ENCODE data around the gene MAMLD1.

The MAMLD1 gene

GRCh38 chrX:150463566-150463965 is 100.4 kb downstream of the MAMLD1 start:
- no peak for TF ChIP-seq POLR2A (IDR thresholded peaks at IDR 0.05; ENCODE audit: low read depth, low read length)
- no peak for TF ChIP-seq PAX5 (IDR thresholded peaks at IDR 0.05; ENCODE audit: insufficient read depth, low read length, severe bottlenecking)
- TF ChIP-seq POLR2AphosphoS5 (IDR thresholded peaks at IDR 0.05; ENCODE audit: low read depth, low read length), result no peak
- no peak for TF ChIP-seq SPI1 (IDR thresholded peaks at IDR 0.05; ENCODE audit: low read depth, low read length)
- no peak for TF ChIP-seq POU2F2 (IDR thresholded peaks at IDR 0.05; ENCODE audit: low read depth, low read length)
- FAIRE-seq (no peak), DNase-seq (ENCODE audit: insufficient read length, low spot score) (no peak)

- no peak for FAIRE-seq
- no peak for TF ChIP-seq POU2F2 (IDR thresholded peaks at IDR 0.05; ENCODE audit: low read depth, low read length)
- no peak for TF ChIP-seq PAX5 (IDR thresholded peaks at IDR 0.05; ENCODE audit: insufficient read depth, low read length, severe bottlenecking)
- TF ChIP-seq POLR2AphosphoS5 (IDR thresholded peaks at IDR 0.05; ENCODE audit: low read depth, low read length), result no peak
- TF ChIP-seq TAF1 (IDR thresholded peaks at IDR 0.05; ENCODE audit: low read depth, low read length), result no peak
- no peak for TF ChIP-seq SPI1 (IDR thresholded peaks at IDR 0.05; ENCODE audit: low read depth, low read length)
- TF ChIP-seq POLR2A (IDR thresholded peaks at IDR 0.05; ENCODE audit: low read depth, low read length), result no peak
These were observed 100.9 kb downstream of the MAMLD1 start for GRCh38 chrX:150464001-150464400.

GRCh38 chrX:150465326-150465725 is 102.2 kb downstream of the MAMLD1 start:
- no peak for DNase-seq (ENCODE audit: insufficient read length, low spot score)
- no peak for FAIRE-seq
- TF ChIP-seq SPI1 (IDR thresholded peaks at IDR 0.05; ENCODE audit: low read depth, low read length), result no peak
- TF ChIP-seq POLR2AphosphoS5 (IDR thresholded peaks at IDR 0.05; ENCODE audit: low read depth, low read length), result no peak

More at GRCh38 chrX:150464001-150464400, 100.9 kb downstream of the MAMLD1 start:
- DNase-seq (ENCODE audit: insufficient read length, low spot score), result no peak

GRCh38 chrX:150465881-150466775 is 103.0 kb downstream of the MAMLD1 start:
- no peak for DNase-seq (ENCODE audit: insufficient read length, low spot score)
- no peak for FAIRE-seq
- TF ChIP-seq POLR2AphosphoS5 (IDR thresholded peaks at IDR 0.05; ENCODE audit: low read depth, low read length) (no peak), TAF1 (IDR thresholded peaks at IDR 0.05; ENCODE audit: low read depth, low read length) (no peak), PAX5 (IDR thresholded peaks at IDR 0.05; ENCODE audit: insufficient read depth, low read length, severe bottlenecking) (no peak), POLR2A (IDR thresholded peaks at IDR 0.05; ENCODE audit: low read depth, low read length) (no peak), SPI1 (IDR thresholded peaks at IDR 0.05; ENCODE audit: low read depth, low read length) (no peak), POU2F2 (IDR thresholded peaks at IDR 0.05; ENCODE audit: low read depth, low read length) (no peak)

GRCh38 chrX:150472306-150472705 is 109.2 kb downstream of the MAMLD1 start:
- TF ChIP-seq POLR2AphosphoS5 (IDR thresholded peaks at IDR 0.05; ENCODE audit: low read depth, low read length) (no peak), POU2F2 (IDR thresholded peaks at IDR 0.05; ENCODE audit: low read depth, low read length) (no peak), PAX5 (IDR thresholded peaks at IDR 0.05; ENCODE audit: insufficient read depth, low read length, severe bottlenecking) (no peak), TAF1 (IDR thresholded peaks at IDR 0.05; ENCODE audit: low read depth, low read length) (no peak), SPI1 (IDR thresholded peaks at IDR 0.05; ENCODE audit: low read depth, low read length) (no peak), POLR2A (IDR thresholded peaks at IDR 0.05; ENCODE audit: low read depth, low read length) (no peak)
- DNase-seq (ENCODE audit: insufficient read length, low spot score), result no peak
- FAIRE-seq, result no peak

- DNase-seq (ENCODE audit: insufficient read length, low spot score) (no peak), FAIRE-seq (no peak)
- TF ChIP-seq POLR2A (IDR thresholded peaks at IDR 0.05; ENCODE audit: low read depth, low read length), result no peak
- TF ChIP-seq TAF1 (IDR thresholded peaks at IDR 0.05; ENCODE audit: low read depth, low read length), result no peak
- no peak for TF ChIP-seq SPI1 (IDR thresholded peaks at IDR 0.05; ENCODE audit: low read depth, low read length)
- TF ChIP-seq PAX5 (IDR thresholded peaks at IDR 0.05; ENCODE audit: insufficient read depth, low read length, severe bottlenecking), result no peak
These were observed 110.3 kb downstream of the MAMLD1 start for GRCh38 chrX:150473371-150473770.

GRCh38 chrX:150475461-150475860 is 112.3 kb downstream of the MAMLD1 start:
- FAIRE-seq (peak; percentile 47), DNase-seq (ENCODE audit: insufficient read length, low spot score) (no peak)
- TF ChIP-seq TAF1 (IDR thresholded peaks at IDR 0.05; ENCODE audit: low read depth, low read length) (no peak), POLR2A (IDR thresholded peaks at IDR 0.05; ENCODE audit: low read depth, low read length) (no peak), PAX5 (IDR thresholded peaks at IDR 0.05; ENCODE audit: insufficient read depth, low read length, severe bottlenecking) (no peak), POLR2AphosphoS5 (IDR thresholded peaks at IDR 0.05; ENCODE audit: low read depth, low read length) (no peak), POU2F2 (IDR thresholded peaks at IDR 0.05; ENCODE audit: low read depth, low read length) (no peak), SPI1 (IDR thresholded peaks at IDR 0.05; ENCODE audit: low read depth, low read length) (no peak)

GRCh38 chrX:150476164-150476699 is 113.1 kb downstream of the MAMLD1 start:
- no peak for FAIRE-seq
- DNase-seq (ENCODE audit: insufficient read length, low spot score), result no peak
- no peak for TF ChIP-seq POU2F2 (IDR thresholded peaks at IDR 0.05; ENCODE audit: low read depth, low read length)
- no peak for TF ChIP-seq POLR2AphosphoS5 (IDR thresholded peaks at IDR 0.05; ENCODE audit: low read depth, low read length)

GRCh38 chrX:150477371-150477770 is 114.3 kb downstream of the MAMLD1 start:
- DNase-seq (ENCODE audit: insufficient read length, low spot score) (no peak), FAIRE-seq (no peak)
- TF ChIP-seq SPI1 (IDR thresholded peaks at IDR 0.05; ENCODE audit: low read depth, low read length), result no peak
- no peak for TF ChIP-seq PAX5 (IDR thresholded peaks at IDR 0.05; ENCODE audit: insufficient read depth, low read length, severe bottlenecking)
- TF ChIP-seq POLR2AphosphoS5 (IDR thresholded peaks at IDR 0.05; ENCODE audit: low read depth, low read length), result no peak
- no peak for TF ChIP-seq TAF1 (IDR thresholded peaks at IDR 0.05; ENCODE audit: low read depth, low read length)
- no peak for TF ChIP-seq POLR2A (IDR thresholded peaks at IDR 0.05; ENCODE audit: low read depth, low read length)
- no peak for TF ChIP-seq POU2F2 (IDR thresholded peaks at IDR 0.05; ENCODE audit: low read depth, low read length)
